K562 (cell line): ENCODE results near the gene RHD. TPM values are rescaled to one million over a fixed set of nuclear protein-coding genes. Genes with fewer than 3 reads are reported as not detected.
A peak's percentile ranks its signal among the peaks of the same experiment; 100 is the strongest.

Experiments used
- CREB1 ChIP-seq, 2 experiments: sonication (generic) in 1 of 2; formaldehyde crosslinking in 1 of 2; IDR thresholded peaks; 2 replicates each; pipeline versions ENCODE4 v1.6.1 to v1.8.0; 2012 to 2022; ENCODE audit warnings: inconsistent platforms in 1 of 2, mild to moderate bottlenecking in 1 of 2, missing genetic modification reagents in 1 of 2, moderate library complexity in 1 of 2
- HDAC2 ChIP-seq: fragments of 450-650 bp; IDR thresholded peaks from 2 replicates; pipeline ENCODE4 v1.6.1; 2016; ENCODE audit warnings: mild to moderate bottlenecking
- LCOR ChIP-seq: sonication (generic); formaldehyde crosslinking; IDR thresholded peaks from 2 replicates; pipeline ENCODE4 v1.8.0; 2022; ENCODE audit warnings: mild to moderate bottlenecking, missing genetic modification reagents
- NR2F6 ChIP-seq: fragments of 450-650 bp; formaldehyde crosslinking; IDR thresholded peaks from 2 replicates; pipeline ENCODE4 v1.4.0; 2020; ENCODE audit warnings: mild to moderate bottlenecking
- SAP30 ChIP-seq: fragments of 200-600 bp; sonication (generic); IDR thresholded peaks from 2 replicates; pipeline ENCODE4 v1.6.1; 2012; ENCODE audit warnings: borderline replicate concordance, low read depth, mild to moderate bottlenecking, moderate library complexity, low read length, control low read depth, inconsistent platforms; ENCODE audit not compliant: insufficient read depth, poor library complexity, severe bottlenecking
- TEAD2 ChIP-seq: fragments of 450-650 bp; IDR thresholded peaks from 2 replicates; pipeline ENCODE4 v1.6.1; 2016; ENCODE audit warnings: missing genetic modification characterization, control low read depth, missing compliant biosample characterization
- ZNF12 ChIP-seq: sonication (generic); formaldehyde crosslinking; IDR thresholded peaks from 2 replicates; pipeline ENCODE4 v1.4.0; 2020; ENCODE audit warnings: mild to moderate bottlenecking, missing genetic modification reagents
- ZNF23 ChIP-seq: fragments of 250-450 bp; sonication (Bioruptor Pico); IDR thresholded peaks from 2 replicates; pipeline ENCODE4 v1.4.0; 2020; ENCODE audit warnings: mild to moderate bottlenecking
- ZNF263 ChIP-seq: sonication (generic); formaldehyde crosslinking; IDR thresholded peaks from 2 replicates; pipeline ENCODE4 v1.8.0; 2022; ENCODE audit warnings: mild to moderate bottlenecking, missing genetic modification reagents, borderline replicate concordance
- ZNF764 ChIP-seq: fragments of 250-450 bp; sonication (Bioruptor Pico); IDR thresholded peaks from 2 replicates; pipeline ENCODE4 v1.4.0; 2020; ENCODE audit warnings: low read depth, mild to moderate bottlenecking, moderate library complexity
- polyA plus RNA-seq, 8 experiments: library from polyadenylated mRNA; depleted of rRNA in 4 of 8; stranded (reverse) in 5 of 8; unstranded in 3 of 8; fragments of >200 nt; fragmentation: Nextera tagmentation in 2 of 8; fragmentation: Illumina TruSeq in 1 of 8; extraction: Ambion mirVana in 2 of 8; extraction: Trizol in 1 of 8; gene quantifications; 2 replicates each; pipeline versions ENCODE4 v1.2.1 to v1.2.3, GENCODE V29; 2011 to 2014; ENCODE audit warnings: inconsistent platforms in 1 of 8, missing spikeins in 1 of 8
- total RNA-seq, 7 experiments: library from RNA; depleted of rRNA in 6 of 7; stranded (reverse); fragments of >200 nt in 6 of 7; fragmentation: Illumina TruSeq in 2 of 7; extraction: Trizol in 2 of 7; gene quantifications; 2 replicates each; pipeline versions ENCODE4 v1.2.1 to v1.2.3, GENCODE V29; 2011 to 2021; ENCODE audit warnings: low replicate concordance in 1 of 7
- TF ChIP-seq, protein P1 (sequence below): sonication (generic); formaldehyde crosslinking; IDR thresholded peaks from 2 replicates; pipeline ENCODE4 v1.8.1; 2023; ENCODE audit warnings: mild to moderate bottlenecking, missing genetic modification reagents
- TF ChIP-seq, protein P2 (sequence below): fragments of 450-650 bp; formaldehyde crosslinking; IDR thresholded peaks from 2 replicates; pipeline ENCODE4 v1.4.0; 2020; ENCODE audit warnings: mild to moderate bottlenecking, moderate library complexity

RHD gene
- total and polyA plus RNA-seq, 9 of the 15 experiments (the other 6 are each of a cell fraction or from before 2014, with no cell fraction given) = 8.8 to 32.4 (median 15.0) TPM

DNA sequence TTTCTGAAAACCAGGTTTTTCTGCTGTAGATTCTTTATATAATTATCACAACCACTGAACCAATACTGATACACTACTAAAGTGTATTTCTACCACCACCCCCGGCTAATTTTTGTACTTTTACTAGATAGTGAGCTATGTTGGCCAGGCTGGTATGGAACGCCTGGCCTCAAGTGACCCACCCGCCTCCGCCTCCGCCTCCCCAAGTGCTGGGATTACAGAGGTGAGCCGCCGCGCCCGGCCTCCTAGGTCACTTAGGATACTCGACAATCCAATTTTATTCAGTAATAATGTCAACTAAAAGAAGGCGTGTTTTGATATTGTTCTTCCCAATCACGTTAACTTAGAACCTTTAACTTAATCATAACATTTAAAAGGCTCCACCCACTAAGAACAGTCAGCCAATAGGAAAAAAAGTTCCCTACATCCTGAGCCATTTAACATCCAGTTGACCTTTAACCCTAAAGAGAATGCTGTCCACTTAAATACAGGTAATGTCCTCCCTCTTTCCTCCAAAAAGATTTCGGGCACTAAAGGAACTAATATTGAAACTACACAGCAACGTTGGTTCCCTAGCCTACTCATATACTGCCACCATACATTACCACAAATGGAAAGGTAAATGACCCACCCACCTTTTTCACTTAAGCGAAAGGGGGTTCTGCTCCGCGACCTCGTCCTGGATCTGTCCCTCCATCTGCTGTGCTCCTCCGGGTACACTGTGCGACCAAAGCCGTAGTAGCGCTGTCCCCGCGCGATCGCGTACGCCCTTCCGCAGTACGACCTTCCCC lies 26.3 kb upstream of the RHD start (continued):
- TF ChIP-seq, protein P1, sequence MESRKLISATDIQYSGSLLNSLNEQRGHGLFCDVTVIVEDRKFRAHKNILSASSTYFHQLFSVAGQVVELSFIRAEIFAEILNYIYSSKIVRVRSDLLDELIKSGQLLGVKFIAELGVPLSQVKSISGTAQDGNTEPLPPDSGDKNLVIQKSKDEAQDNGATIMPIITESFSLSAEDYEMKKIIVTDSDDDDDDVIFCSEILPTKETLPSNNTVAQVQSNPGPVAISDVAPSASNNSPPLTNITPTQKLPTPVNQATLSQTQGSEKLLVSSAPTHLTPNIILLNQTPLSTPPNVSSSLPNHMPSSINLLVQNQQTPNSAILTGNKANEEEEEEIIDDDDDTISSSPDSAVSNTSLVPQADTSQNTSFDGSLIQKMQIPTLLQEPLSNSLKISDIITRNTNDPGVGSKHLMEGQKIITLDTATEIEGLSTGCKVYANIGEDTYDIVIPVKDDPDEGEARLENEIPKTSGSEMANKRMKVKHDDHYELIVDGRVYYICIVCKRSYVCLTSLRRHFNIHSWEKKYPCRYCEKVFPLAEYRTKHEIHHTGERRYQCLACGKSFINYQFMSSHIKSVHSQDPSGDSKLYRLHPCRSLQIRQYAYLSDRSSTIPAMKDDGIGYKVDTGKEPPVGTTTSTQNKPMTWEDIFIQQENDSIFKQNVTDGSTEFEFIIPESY = 0 out of 2 replicates have a peak, but pooled peaks have one; percentile 2
- TF ChIP-seq CREB1 (IDR thresholded peaks at IDR 0.05) (peak; percentile 36; the same call in 1 of the 2 replicates), CREB1 (CRISPR knock-in tag; IDR thresholded peaks at IDR 0.05) (peak; percentile 61; the same call in 1 of the 2 replicates), NR2F6 (CRISPR knock-in tag) (0 out of 2 replicates have a peak, but pooled peaks have one; percentile 8), ZNF23 (0 out of 2 replicates have a peak, but pooled peaks have one; percentile 4), SAP30 (peak; percentile 24), TEAD2 (tag) (0 out of 2 replicates have a peak, but pooled peaks have one; percentile 19), HDAC2 (0 out of 2 replicates have a peak, but pooled peaks have one; percentile 2), ZNF12 (CRISPR knock-in tag) (peak; percentile 39; the same call in 1 of the 2 replicates), ZNF764 (peak; percentile 56; the same call in 1 of the 2 replicates), LCOR (CRISPR knock-in tag) (peak; percentile 73; the same call in 1 of the 2 replicates), ZNF263 (peak; percentile 72)
- TF ChIP-seq, protein P2, sequence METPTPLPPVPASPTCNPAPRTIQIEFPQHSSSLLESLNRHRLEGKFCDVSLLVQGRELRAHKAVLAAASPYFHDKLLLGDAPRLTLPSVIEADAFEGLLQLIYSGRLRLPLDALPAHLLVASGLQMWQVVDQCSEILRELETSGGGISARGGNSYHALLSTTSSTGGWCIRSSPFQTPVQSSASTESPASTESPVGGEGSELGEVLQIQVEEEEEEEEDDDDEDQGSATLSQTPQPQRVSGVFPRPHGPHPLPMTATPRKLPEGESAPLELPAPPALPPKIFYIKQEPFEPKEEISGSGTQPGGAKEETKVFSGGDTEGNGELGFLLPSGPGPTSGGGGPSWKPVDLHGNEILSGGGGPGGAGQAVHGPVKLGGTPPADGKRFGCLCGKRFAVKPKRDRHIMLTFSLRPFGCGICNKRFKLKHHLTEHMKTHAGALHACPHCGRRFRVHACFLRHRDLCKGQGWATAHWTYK = 0 out of 2 replicates have a peak, but pooled peaks have one; percentile 61
- TF ChIP-seq, all 486 proteins: peak for 43
